Islet precursor cell (in vitro differentiated cells): ENCODE data around the gene SPATA33.
"Not testable (repeated sequence)": the region's sequence is repeated elsewhere in the genome, so short reads cannot be mapped to it uniquely, and the experiment has no call there.

Experiments used
- DNase-seq: peaks from one replicate; pipeline ENCODE4 v3.0.0-alpha.2; 2018

SPATA33 gene

GRCh38 chr16:89695086-89695874 lies 37.6 kb downstream of the SPATA33 start:
- DNase-seq, result peak; percentile 58

- DNase-seq, result peak; percentile 45
These were observed 38.4 kb downstream of the SPATA33 start for GRCh38 chr16:89695875-89696669.

GRCh38 chr16:89696670-89697128 lies 39.1 kb downstream of the SPATA33 start:
- DNase-seq, result peak; percentile 56

- no peak for DNase-seq
These were observed 39.6 kb downstream of the SPATA33 start for GRCh38 chr16:89697161-89697615.

- peak; percentile 52 for DNase-seq
These were observed 40.1 kb downstream of the SPATA33 start for GRCh38 chr16:89697616-89698331.

GRCh38 chr16:89698717-89699116 lies 41.1 kb downstream of the SPATA33 start:
- DNase-seq, result peak; percentile 2

GRCh38 chr16:89699629-89700099 lies 42.0 kb downstream of the SPATA33 start:
- DNase-seq, result not testable (repeated sequence)

- DNase-seq, result peak; percentile 100
These were observed 42.5 kb downstream of the SPATA33 start for GRCh38 chr16:89700100-89700648.

- peak; percentile 85 for DNase-seq
These were observed 43.2 kb downstream of the SPATA33 start for GRCh38 chr16:89700649-89701424.

GRCh38 chr16:89701425-89702406 lies 44.1 kb downstream of the SPATA33 start, which contains the start of gene SPATA2L:
SPATA2L (minus strand) TSS chr16:89701705; CDS start chr16:89701232, 473 bp downstream.
- peak; percentile 98 for DNase-seq

GRCh38 chr16:89704281-89704680 lies 46.6 kb downstream of the SPATA33 start:
- DNase-seq, result no peak

- DNase-seq, result no peak
These were observed 47.4 kb downstream of the SPATA33 start for GRCh38 chr16:89705006-89705405.

GRCh38 chr16:89706518-89707260 lies 49.1 kb downstream of the SPATA33 start:
- DNase-seq, result peak; percentile 47

- DNase-seq, result peak; percentile 55
These were observed 50.1 kb downstream of the SPATA33 start for GRCh38 chr16:89707695-89708094.

GRCh38 chr16:89708481-89708931 lies 50.9 kb downstream of the SPATA33 start:
- DNase-seq, result peak; percentile 44

- DNase-seq, result no peak
These were observed 51.5 kb downstream of the SPATA33 start for GRCh38 chr16:89709166-89709565.

- no peak for DNase-seq
These were observed 52.2 kb downstream of the SPATA33 start for GRCh38 chr16:89709716-89710432.

GRCh38 chr16:89710709-89711564 lies 53.3 kb downstream of the SPATA33 start:
- DNase-seq, result peak; percentile 45
